SK-N-MC (cell line): ENCODE measurements around the gene ZNF536.

Source experiments
- DNase-seq: peaks from one replicate; pipeline ENCODE4 v3.0.0-alpha.2; 2011; ENCODE audit warnings: low read depth, low spot score
- H3K27ac ChIP-seq: fragments of 200-600 bp; sonication (generic); 2 replicates; pipeline ENCODE4 v1.5.1; 2016; ENCODE audit warnings: mixed run types
- H3K36me3 ChIP-seq: fragments of 200-600 bp; sonication (generic); 2 replicates; pipeline ENCODE4 v1.6.1; 2017; ENCODE audit warnings: antibody characterized with exemption, low read length, mixed read lengths; ENCODE audit not compliant: insufficient read depth
- H3K4me3 ChIP-seq: fragments of 200-600 bp; sonication (generic); 2 replicates; pipeline ENCODE4 v1.5.1; 2016
- H3K9ac ChIP-seq: fragments of 200-600 bp; sonication (generic); 2 replicates; pipeline ENCODE4 v1.8.0; 2017; ENCODE audit warnings: mixed run types, mixed read lengths; ENCODE audit not compliant: insufficient read length
- H3K9me3 ChIP-seq: fragments of 200-600 bp; sonication (generic); 2 replicates; pipeline ENCODE4 v1.6.1; 2017; ENCODE audit warnings: low read depth, mild to moderate bottlenecking, antibody characterized with exemption, low read length, moderate library complexity, mixed read lengths
- EZH2 ChIP-seq: fragments of 200-600 bp; sonication (generic); IDR thresholded peaks from one replicate; pipeline ENCODE4 v1.6.1; 2017; ENCODE audit warnings: antibody characterized with exemption
- FOXP2 ChIP-seq: optimal IDR thresholded peaks from 2 replicates; pipeline ENCODE3; 2011; ENCODE audit warnings: mild to moderate bottlenecking, moderate library complexity; ENCODE audit not compliant: insufficient read depth; ENCODE audit errors: extremely low read length, control extremely low read depth
- POLR2AphosphoS5 ChIP-seq: IDR thresholded peaks from 2 replicates; pipeline ENCODE4 v1.6.1; 2012; ENCODE audit warnings: mild to moderate bottlenecking, low read depth, low read length, borderline replicate concordance

The ZNF536 gene

DNA sequence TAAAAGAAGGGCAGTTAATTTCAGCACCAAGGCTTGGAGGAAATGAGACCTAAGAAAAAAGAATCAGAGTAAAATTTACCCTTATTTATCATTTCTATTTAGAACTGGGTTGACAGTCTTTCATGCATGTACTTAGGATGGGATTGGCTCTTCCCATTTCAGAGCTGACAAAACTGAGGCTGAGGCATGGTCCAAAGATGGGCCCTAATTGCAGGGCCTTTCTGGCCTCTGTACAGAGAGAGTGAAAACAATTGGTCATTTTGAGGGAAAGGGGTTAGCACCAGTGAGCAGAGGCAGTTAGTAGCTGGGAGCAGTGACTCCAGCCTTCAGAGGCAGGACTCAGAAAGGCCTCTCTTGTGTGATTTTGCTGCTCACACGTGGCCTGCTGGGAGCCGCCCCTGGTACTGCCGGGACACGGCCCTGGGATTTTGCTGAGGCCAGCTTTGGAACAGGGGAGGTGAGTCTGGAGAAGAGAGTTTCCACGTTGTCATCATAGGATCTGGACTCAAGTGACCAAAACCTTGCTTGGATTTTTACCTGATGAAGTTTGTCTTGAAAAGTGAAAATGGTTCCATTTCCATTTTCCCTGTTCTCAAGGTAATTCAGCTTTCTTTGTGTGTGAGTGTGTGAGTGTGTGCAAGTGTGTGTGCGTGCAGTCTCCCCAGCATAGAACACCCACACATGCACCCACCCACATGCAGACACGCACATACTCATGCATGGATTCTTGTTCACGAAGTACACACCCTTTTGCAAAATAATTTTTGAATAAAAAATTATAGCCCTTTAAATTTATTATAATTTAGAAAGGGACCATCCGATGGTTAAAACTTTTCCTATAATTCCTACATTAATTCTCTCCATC is at the start of gene ZNF536:
ZNF536 (plus strand) TSS at position 425 of the 865 bp plus-strand sequence. CDS start 71,179 bp downstream, outside the sequence.
- H3K9me3 ChIP-seq, result no peaks in the 10 kb centered on the region
- H3K27ac ChIP-seq, result no peak within 1 kb of the TSS
- DNase-seq, result no peak
- TF ChIP-seq EZH2, result no peak
- TF ChIP-seq POLR2AphosphoS5, result no peak
- no peak for TF ChIP-seq FOXP2
- H3K36me3 ChIP-seq, result no peaks in the 10 kb centered on the region
- no peak within 1 kb of the TSS for H3K4me3 ChIP-seq
- H3K9ac ChIP-seq, result no peak within 1 kb of the TSS

- no peaks in the 10 kb centered on the region for H3K36me3 ChIP-seq
- TF ChIP-seq POLR2AphosphoS5, result no peak
- no peak for TF ChIP-seq FOXP2
- no peak for TF ChIP-seq EZH2
- DNase-seq, result no peak
- no peak overlapping the region for H3K4me3 ChIP-seq
- no peak overlapping the region for H3K27ac ChIP-seq
- H3K9ac ChIP-seq, result no peak overlapping the region
- H3K9me3 ChIP-seq, result no peaks in the 10 kb centered on the region
These were observed 49.4 kb upstream of the ZNF536 start for GRCh38 chr19:30322641-30323320.

- Histone ChIP-seq H3K36me3 (no peaks in the 10 kb centered on the region), H3K4me3 (no peak overlapping the region), H3K9ac (no peak overlapping the region), H3K27ac (no peak overlapping the region), H3K9me3 (no peaks in the 10 kb centered on the region)
- TF ChIP-seq FOXP2 (no peak), EZH2 (no peak), POLR2AphosphoS5 (no peak)
- DNase-seq, result no peak
These were observed 48.3 kb upstream of the ZNF536 start for GRCh38 chr19:30323904-30324303.

DNA sequence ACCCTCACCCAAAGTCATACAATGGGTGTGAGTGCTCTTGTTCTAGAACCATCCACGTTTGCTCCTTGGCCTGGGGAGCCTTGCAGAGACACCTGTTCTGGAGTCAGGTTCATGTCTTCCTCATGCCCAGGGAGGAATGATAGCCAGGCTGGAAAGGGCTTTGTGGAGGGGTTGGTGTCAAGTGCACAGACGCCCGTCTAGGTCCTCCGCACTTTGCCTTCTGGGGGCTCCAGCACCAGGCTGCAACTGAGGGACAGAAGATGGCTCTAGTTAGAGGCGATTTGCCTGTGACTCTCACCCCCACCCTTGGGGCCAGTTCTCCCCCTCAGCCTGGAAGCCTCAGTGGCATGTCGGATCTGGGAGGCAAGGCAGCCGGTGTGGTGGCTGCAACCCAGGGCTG is 47.2 kb upstream of the ZNF536 start:
- Histone ChIP-seq H3K9ac (no peak overlapping the region), H3K9me3 (no peaks in the 10 kb centered on the region)
- DNase-seq, result no peak

GRCh38 chr19:30325676-30326392 is 46.4 kb upstream of the ZNF536 start:
- no peak for DNase-seq
- TF ChIP-seq FOXP2 (no peak), POLR2AphosphoS5 (no peak), EZH2 (no peak)
- Histone ChIP-seq H3K36me3 (no peaks in the 10 kb centered on the region), H3K9ac (no peak overlapping the region), H3K9me3 (no peaks in the 10 kb centered on the region), H3K27ac (no peak overlapping the region), H3K4me3 (no peak overlapping the region)

More for the DNA sequence above, 47.2 kb upstream of the ZNF536 start:
- no peak overlapping the region for H3K4me3 ChIP-seq
- H3K27ac ChIP-seq, result no peak overlapping the region
- TF ChIP-seq EZH2, result no peak
- no peak for TF ChIP-seq POLR2AphosphoS5
- no peak for TF ChIP-seq FOXP2
- no peaks in the 10 kb centered on the region for H3K36me3 ChIP-seq

DNA sequence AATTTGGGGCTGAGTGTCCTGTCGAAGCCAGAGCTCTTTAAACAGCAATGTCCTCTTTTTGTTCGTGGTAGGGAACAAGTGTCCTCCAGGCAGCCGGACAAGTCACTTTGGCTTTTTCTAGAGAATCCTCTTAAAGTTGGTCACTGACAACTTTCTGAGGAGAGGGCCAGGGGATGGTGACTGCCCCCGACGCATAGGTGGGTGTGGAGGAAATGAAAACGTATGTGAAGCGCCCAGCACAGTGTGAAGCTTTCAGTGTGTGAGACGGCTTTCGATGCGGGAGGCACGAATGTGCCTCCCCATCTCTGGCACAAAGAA is 45.8 kb upstream of the ZNF536 start:
- DNase-seq, result no peak
- H3K36me3 ChIP-seq, result no peaks in the 10 kb centered on the region
- no peak overlapping the region for H3K4me3 ChIP-seq
- no peak overlapping the region for H3K27ac ChIP-seq
- TF ChIP-seq EZH2 (no peak), FOXP2 (no peak), POLR2AphosphoS5 (no peak)
- no peaks in the 10 kb centered on the region for H3K9me3 ChIP-seq
- no peak overlapping the region for H3K9ac ChIP-seq

GRCh38 chr19:30327331-30327730 is 44.9 kb upstream of the ZNF536 start:
- Histone ChIP-seq H3K4me3 (no peak overlapping the region), H3K27ac (no peak overlapping the region), H3K9me3 (no peaks in the 10 kb centered on the region), H3K36me3 (no peaks in the 10 kb centered on the region), H3K9ac (no peak overlapping the region)
- TF ChIP-seq EZH2 (no peak), FOXP2 (no peak), POLR2AphosphoS5 (no peak)
- no peak for DNase-seq

- no peak for DNase-seq
- no peaks in the 10 kb centered on the region for H3K36me3 ChIP-seq
- H3K9ac ChIP-seq, result no peak overlapping the region
- no peaks in the 10 kb centered on the region for H3K9me3 ChIP-seq
- TF ChIP-seq FOXP2 (no peak), POLR2AphosphoS5 (no peak), EZH2 (no peak)
- H3K27ac ChIP-seq, result no peak overlapping the region
- no peak overlapping the region for H3K4me3 ChIP-seq
These were observed 44.1 kb upstream of the ZNF536 start for GRCh38 chr19:30328096-30328495.
